Pancreas (tissue), 8 donors: ENCODE data around the gene TOB1. TPM values are rescaled to one million over a fixed set of nuclear protein-coding genes. Genes with fewer than 3 reads are reported as not detected.

Experiments
- polyA plus RNA-seq, 2 donors: library from polyadenylated mRNA; stranded (reverse); fragments of 200-250 nt; gene quantifications; one replicate each; pipeline ENCODE4 v1.2.3, GENCODE V29; 2013
- total RNA-seq, 6 donors: library from RNA; stranded (reverse); fragmentation: NEBNext Ultra II Directional in 4 of 6; extraction: Animal tissue kit (Norgen Biotek cat#: 25700) in 4 of 6; gene quantifications; one replicate each; pipeline versions ENCODE4 v1.2.1 to v1.2.4, GENCODE V29; 2021 to 2023
- donor health status: healthy with polysubstance abuse.
- donor health status: DM: no; HTN: no; CAD: no; lungs with moderate emphysema.
- donor health status: DM: no; HTN: no; CAD: no.
- donor health status: Bipolar disorder and iron deficiency.
- donor health status: DM: yes; HTN: yes; CAD: no.
- donor health status: DM: no; HTN: no; CAD: no.
- donor health status: DM: no; HTN: no; CAD: no.
- donor health status: DM: yes; HTN: yes; CAD: no.

Gene TOB1
- total and polyA plus RNA-seq, 8 donors: 33.1 to 157 (median 78.3) TPM

Other genes with a start within 250 kb of the TOB1 start
- 100 to 1,000 TPM in 1 of 6 donors, 10 to 100 TPM in 5; 47.2 to 103 (median 83.4) TPM for gene ABCC3, start 231.5 kb downstream of the TOB1 start, total RNA-seq
- gene ABCC3, start 231.5 kb downstream of the TOB1 start, polyA plus RNA-seq: 100 to 1,000 TPM; 163 to 209 TPM
- 10 to 100 TPM; 15.1 to 23.5 (median 17.3) TPM for gene ANKRD40, start 158.4 kb downstream of the TOB1 start, total RNA-seq
- 10 to 100 TPM; 10.3 to 10.9 TPM for gene ANKRD40, start 158.4 kb downstream of the TOB1 start, polyA plus RNA-seq
- 10 to 100 TPM; 42.7 to 88.1 (median 59.3) TPM for gene LUC7L3, start 146.8 kb downstream of the TOB1 start, total RNA-seq
- gene LUC7L3, start 146.8 kb downstream of the TOB1 start, polyA plus RNA-seq: 100 to 1,000 TPM in 1 of 2 donors, 10 to 100 TPM in 1; 87.4 to 210 TPM
- under 1 TPM in 2 of 6 donors, not detected in 4; 0.16 to 0.46 TPM for gene ANKRD40CL, start 98.8 kb downstream of the TOB1 start, total RNA-seq
- under 1 TPM in 1 of 2 donors, not detected in 1; 0.19 TPM for gene ANKRD40CL, start 98.8 kb downstream of the TOB1 start, polyA plus RNA-seq
- gene WFIKKN2, start 30.8 kb downstream of the TOB1 start, total RNA-seq: under 1 TPM; 0.09 to 0.19 (median 0.13) TPM
- under 1 TPM; 0.15 to 0.45 TPM for gene WFIKKN2, start 30.8 kb downstream of the TOB1 start, polyA plus RNA-seq